ENCODE measurements around the gene BBOX1. TPM values are rescaled to one million over a fixed set of nuclear protein-coding genes. Genes with fewer than 3 reads are reported as not detected.
"Not testable (repeated sequence)": the region's sequence is repeated elsewhere in the genome, so short reads cannot be mapped to it uniquely, and the experiment has no call there.

The BBOX1 gene
- total RNA-seq, 2 experiments from 2014 or later, result not detected

DNA sequence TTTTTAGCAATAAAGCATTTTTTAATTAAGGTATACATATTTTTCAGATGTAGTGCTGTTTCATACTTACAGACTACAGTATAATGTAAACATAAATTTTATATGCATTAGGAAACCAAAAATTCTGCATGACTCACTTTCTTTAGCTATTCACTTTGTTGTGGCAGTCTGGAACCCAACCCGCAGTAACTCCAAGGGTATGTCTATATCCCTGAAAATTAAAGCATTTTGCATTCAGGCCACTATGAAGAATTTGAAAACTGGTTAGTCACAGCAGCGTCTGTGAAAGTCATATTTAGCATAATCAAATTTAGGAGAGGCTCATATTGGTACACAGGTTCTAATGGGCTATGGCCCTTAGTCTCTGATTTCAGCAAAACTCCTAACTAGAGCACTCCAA lies 46.8 kb downstream of the BBOX1 start:
- H3K27ac ChIP-seq (ENCODE audit: low read depth in 1 of 2, low read length in 2 of 2), result no peak overlapping the region
- ChIA-PET CTCF (no interaction called here), POLR2A (no interaction called here)
- peaks cover 0 to 6% of the 10 kb centered on the region in 2 experiments for H3K9me3 ChIP-seq (ENCODE audit: control insufficient read depth in 1 of 2, insufficient read depth in 1 of 2, low read length in 2 of 2)
- ATAC-seq (ENCODE audit: poor library complexity) (no peak), DNase-seq (no peak)
- no peak overlapping the region for H3K4me3 ChIP-seq (ENCODE audit: low read length)
- H3K27me3 Mint-ChIP-seq, result no peaks in the 10 kb centered on the region
- intact Hi-C loops (cut with DNase I, micrococcal nuclease), result no loop called here
- no peak overlapping the region for H3K4me3 Mint-ChIP-seq
- H3K36me3 ChIP-seq (ENCODE audit: insufficient read depth, low read length), result no peaks in the 10 kb centered on the region
- no peak overlapping the region for H3K27ac Mint-ChIP-seq
- H3K27me3 ChIP-seq (ENCODE audit: control insufficient read depth in 1 of 2, insufficient read depth in 2 of 2, low read length in 2 of 2), result no peaks in the 10 kb centered on the region
- peaks cover 11% of the 10 kb centered on the region for H3K9me3 Mint-ChIP-seq
- TF ChIP-seq, protein P1, sequence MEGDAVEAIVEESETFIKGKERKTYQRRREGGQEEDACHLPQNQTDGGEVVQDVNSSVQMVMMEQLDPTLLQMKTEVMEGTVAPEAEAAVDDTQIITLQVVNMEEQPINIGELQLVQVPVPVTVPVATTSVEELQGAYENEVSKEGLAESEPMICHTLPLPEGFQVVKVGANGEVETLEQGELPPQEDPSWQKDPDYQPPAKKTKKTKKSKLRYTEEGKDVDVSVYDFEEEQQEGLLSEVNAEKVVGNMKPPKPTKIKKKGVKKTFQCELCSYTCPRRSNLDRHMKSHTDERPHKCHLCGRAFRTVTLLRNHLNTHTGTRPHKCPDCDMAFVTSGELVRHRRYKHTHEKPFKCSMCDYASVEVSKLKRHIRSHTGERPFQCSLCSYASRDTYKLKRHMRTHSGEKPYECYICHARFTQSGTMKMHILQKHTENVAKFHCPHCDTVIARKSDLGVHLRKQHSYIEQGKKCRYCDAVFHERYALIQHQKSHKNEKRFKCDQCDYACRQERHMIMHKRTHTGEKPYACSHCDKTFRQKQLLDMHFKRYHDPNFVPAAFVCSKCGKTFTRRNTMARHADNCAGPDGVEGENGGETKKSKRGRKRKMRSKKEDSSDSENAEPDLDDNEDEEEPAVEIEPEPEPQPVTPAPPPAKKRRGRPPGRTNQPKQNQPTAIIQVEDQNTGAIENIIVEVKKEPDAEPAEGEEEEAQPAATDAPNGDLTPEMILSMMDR (IDR thresholded peaks at IDR 0.05), result no peak
- H3K36me3 Mint-ChIP-seq (ENCODE audit: low read depth), result no peaks in the 10 kb centered on the region
- no peaks in the 10 kb centered on the region for H3K4me1 Mint-ChIP-seq (ENCODE audit: low read depth)
- no peaks in the 10 kb centered on the region for H3K4me1 ChIP-seq (ENCODE audit: insufficient read depth, low read length)

DNA sequence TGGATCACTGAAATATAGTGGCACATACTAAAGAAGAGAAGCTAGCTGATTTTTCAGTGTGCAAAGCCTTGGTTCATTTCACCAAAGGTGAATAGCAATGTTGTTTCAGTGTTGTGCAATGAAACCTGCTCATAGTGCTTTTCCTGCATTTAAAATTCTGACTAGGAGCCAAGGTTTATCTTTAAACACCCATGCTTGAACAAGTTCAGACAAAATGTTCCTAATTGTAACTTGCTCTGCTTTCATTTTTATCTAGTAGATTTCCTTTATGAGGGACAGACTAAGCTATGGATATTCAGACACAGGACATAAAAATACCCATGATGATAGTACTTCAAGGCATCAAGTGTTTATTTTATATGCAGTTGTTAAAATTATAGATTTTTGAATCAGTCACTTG lies 47.7 kb downstream of the BBOX1 start:
- no peaks in the 10 kb centered on the region for H3K36me3 ChIP-seq (ENCODE audit: insufficient read depth, low read length)
- POLR2A ChIA-PET, result no interaction called here
- Mint-ChIP-seq H3K4me3 (no peak overlapping the region), H3K27ac (no peak overlapping the region), H3K4me1 (ENCODE audit: low read depth) (no peaks in the 10 kb centered on the region), H3K36me3 (ENCODE audit: low read depth) (no peaks in the 10 kb centered on the region), H3K27me3 (no peaks in the 10 kb centered on the region), H3K9me3 (peaks cover 9% of the 10 kb centered on the region)
- intact Hi-C loops (cut with DNase I, micrococcal nuclease), result no loop called here
- no peak overlapping the region for H3K4me3 ChIP-seq (ENCODE audit: low read length)
- H3K9me3 ChIP-seq (ENCODE audit: control insufficient read depth in 1 of 2, insufficient read depth in 1 of 2, low read length in 2 of 2), result peaks cover 0 to 10% of the 10 kb centered on the region in 2 experiments
- H3K27me3 ChIP-seq (ENCODE audit: control insufficient read depth in 1 of 2, insufficient read depth in 2 of 2, low read length in 2 of 2), result no peaks in the 10 kb centered on the region
- CTCF ChIA-PET, result no interaction called here
- H3K27ac ChIP-seq (ENCODE audit: low read depth in 1 of 2, low read length in 2 of 2), result no peak overlapping the region
- H3K4me1 ChIP-seq (ENCODE audit: insufficient read depth, low read length), result no peaks in the 10 kb centered on the region
- DNase-seq (no peak), ATAC-seq (ENCODE audit: poor library complexity) (no peak)
- TF ChIP-seq, protein P1 (IDR thresholded peaks at IDR 0.05), result no peak

DNA sequence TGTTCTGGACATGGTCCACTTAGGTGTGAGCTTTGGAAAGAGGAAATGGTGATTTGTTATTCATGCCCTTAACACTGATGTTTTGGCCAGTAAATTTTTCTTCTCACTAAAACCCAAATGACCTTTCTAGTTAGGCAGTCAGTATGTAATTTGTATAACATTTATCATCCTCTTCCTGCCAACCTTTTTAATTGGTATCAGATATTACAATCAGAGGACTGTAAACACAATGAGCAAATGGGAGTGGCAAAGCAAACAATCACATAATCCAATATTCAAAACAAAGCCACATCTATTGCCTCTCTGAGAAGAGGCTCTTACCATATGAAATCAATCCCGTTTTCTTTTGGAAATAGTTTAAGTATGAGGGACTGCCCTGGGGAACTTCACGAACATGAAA lies 49.1 kb downstream of the BBOX1 start:
- Mint-ChIP-seq H3K4me1 (ENCODE audit: low read depth) (no peaks in the 10 kb centered on the region), H3K27ac (no peak overlapping the region), H3K9me3 (peaks cover 10% of the 10 kb centered on the region), H3K27me3 (no peaks in the 10 kb centered on the region), H3K4me3 (no peak overlapping the region), H3K36me3 (ENCODE audit: low read depth) (no peaks in the 10 kb centered on the region)
- ChIA-PET CTCF (no interaction called here), POLR2A (no interaction called here)
- Histone ChIP-seq H3K27ac (ENCODE audit: low read depth in 1 of 2, low read length in 2 of 2) (no peak overlapping the region), H3K27me3 (ENCODE audit: control insufficient read depth in 1 of 2, insufficient read depth in 2 of 2, low read length in 2 of 2) (no peaks in the 10 kb centered on the region), H3K9me3 (ENCODE audit: control insufficient read depth in 1 of 2, insufficient read depth in 1 of 2, low read length in 2 of 2) (peaks cover 0 to 10% of the 10 kb centered on the region in 2 experiments), H3K4me3 (ENCODE audit: low read length) (no peak overlapping the region), H3K4me1 (ENCODE audit: insufficient read depth, low read length) (no peaks in the 10 kb centered on the region), H3K36me3 (ENCODE audit: insufficient read depth, low read length) (no peaks in the 10 kb centered on the region)
- ATAC-seq (ENCODE audit: poor library complexity), result no peak
- TF ChIP-seq, protein P1 (IDR thresholded peaks at IDR 0.05), result no peak
- no peak for DNase-seq
- intact Hi-C loops (cut with DNase I, micrococcal nuclease), result no loop called here

DNA sequence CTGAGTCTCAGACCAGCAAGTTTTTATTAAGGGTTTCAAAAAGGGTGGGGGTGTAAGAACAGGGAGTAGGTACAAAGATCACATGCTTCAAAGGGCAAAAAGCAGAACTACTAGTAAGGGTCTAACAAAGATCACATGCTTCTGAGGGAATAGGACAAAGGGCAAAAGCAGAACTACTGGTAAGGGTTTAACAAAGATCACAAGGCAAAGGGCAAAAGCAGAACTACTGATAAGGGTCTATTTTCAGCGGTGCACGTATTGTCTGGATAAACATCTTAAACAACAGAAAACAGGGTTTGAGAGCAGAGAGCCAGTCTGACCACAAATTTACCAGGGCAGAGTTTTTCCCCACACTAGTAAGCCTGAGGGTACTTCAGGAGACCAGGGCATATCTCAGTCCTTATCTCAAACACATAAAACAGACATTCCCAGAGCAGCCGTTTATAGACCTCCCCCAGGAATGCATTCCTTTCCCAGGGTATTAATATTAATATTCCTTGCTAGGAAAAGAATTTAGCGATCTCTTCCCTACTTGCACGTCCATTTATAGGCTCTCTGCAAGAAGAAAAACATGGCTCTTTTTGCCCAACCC lies 49.8 kb downstream of the BBOX1 start:
- H3K9me3 ChIP-seq (ENCODE audit: control insufficient read depth in 1 of 2, insufficient read depth in 1 of 2, low read length in 2 of 2), result peaks cover 0 to 10% of the 10 kb centered on the region in 2 experiments
- intact Hi-C loops (cut with DNase I, micrococcal nuclease); DNase-seq; POLR2A ChIA-PET; H3K27ac Mint-ChIP-seq; H3K4me1 ChIP-seq (ENCODE audit: insufficient read depth, low read length); CTCF ChIA-PET; H3K27me3 ChIP-seq (ENCODE audit: control insufficient read depth in 1 of 2, insufficient read depth in 2 of 2, low read length in 2 of 2); H3K27ac ChIP-seq (ENCODE audit: low read depth in 1 of 2, low read length in 2 of 2); H3K4me1 Mint-ChIP-seq (ENCODE audit: low read depth); H3K36me3 ChIP-seq (ENCODE audit: insufficient read depth, low read length); H3K27me3 Mint-ChIP-seq; H3K4me3 ChIP-seq (ENCODE audit: low read length); H3K4me3 Mint-ChIP-seq; ATAC-seq (ENCODE audit: poor library complexity); H3K36me3 Mint-ChIP-seq (ENCODE audit: low read depth); H3K9me3 Mint-ChIP-seq: not testable (repeated sequence)
